22Rv1 (cell line): Measurements from ENCODE around the gene SERPINI1.

Experiments used
- H3K27ac ChIP-seq: fragments of 450-650 bp; 2 replicates; pipeline ENCODE4 v1.5.1; 2017
- ZFX ChIP-seq: fragments of 450-650 bp; IDR thresholded peaks from 2 replicates; pipeline ENCODE4 v1.6.1; 2017; ENCODE audit warnings: antibody characterized with exemption, borderline replicate concordance
- TF ChIP-seq, protein P1 (sequence below): fragments of 450-650 bp; IDR thresholded peaks from 2 replicates; pipeline ENCODE4 v1.5.1; 2017; ENCODE audit warnings: mild to moderate bottlenecking

Gene SERPINI1

DNA sequence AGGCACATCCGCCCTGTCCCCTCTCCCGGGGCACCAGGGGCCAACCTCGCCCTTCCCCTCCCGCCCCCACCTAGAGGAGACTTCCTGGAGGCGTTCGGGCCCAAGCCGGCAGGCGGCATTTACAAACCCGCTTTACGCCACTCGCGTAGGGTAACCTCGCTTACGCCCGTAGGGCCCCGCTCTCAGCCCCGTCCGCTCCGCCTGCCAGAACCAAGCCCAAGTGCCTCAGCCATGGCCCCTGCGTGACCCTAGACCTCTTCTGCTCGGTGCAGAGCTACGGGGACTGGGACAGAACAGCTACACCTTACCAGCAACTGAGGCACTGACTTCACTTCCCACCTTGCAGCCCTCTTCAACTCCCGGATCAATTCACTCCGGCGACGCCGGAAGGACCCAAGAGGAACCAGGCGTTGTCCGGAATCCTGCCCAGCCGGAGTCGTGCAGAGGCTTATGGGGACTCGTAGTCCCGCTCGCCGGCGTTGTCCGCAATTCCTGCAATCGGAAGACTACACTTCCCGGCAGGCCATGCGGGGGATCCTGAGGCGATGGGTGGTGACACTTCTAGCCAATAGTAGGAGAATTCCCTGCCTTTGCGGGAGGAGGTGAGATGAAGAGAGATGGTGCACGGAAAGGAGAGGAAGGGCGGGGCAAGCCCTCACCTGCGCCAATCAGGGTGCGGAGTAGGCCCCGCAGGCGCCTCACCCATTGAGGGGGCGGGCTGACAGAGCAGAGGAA, 856 bp upstream of the SERPINI1 start, which contains the start of gene PDCD10:
Gene PDCD10 (minus strand): TSS at position 395 of the 735 bp plus-strand sequence. CDS start 14,735 bp downstream, outside the sequence.
- no peak for TF ChIP-seq ZFX
- TF ChIP-seq, protein P1, sequence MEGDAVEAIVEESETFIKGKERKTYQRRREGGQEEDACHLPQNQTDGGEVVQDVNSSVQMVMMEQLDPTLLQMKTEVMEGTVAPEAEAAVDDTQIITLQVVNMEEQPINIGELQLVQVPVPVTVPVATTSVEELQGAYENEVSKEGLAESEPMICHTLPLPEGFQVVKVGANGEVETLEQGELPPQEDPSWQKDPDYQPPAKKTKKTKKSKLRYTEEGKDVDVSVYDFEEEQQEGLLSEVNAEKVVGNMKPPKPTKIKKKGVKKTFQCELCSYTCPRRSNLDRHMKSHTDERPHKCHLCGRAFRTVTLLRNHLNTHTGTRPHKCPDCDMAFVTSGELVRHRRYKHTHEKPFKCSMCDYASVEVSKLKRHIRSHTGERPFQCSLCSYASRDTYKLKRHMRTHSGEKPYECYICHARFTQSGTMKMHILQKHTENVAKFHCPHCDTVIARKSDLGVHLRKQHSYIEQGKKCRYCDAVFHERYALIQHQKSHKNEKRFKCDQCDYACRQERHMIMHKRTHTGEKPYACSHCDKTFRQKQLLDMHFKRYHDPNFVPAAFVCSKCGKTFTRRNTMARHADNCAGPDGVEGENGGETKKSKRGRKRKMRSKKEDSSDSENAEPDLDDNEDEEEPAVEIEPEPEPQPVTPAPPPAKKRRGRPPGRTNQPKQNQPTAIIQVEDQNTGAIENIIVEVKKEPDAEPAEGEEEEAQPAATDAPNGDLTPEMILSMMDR = no peak

DNA sequence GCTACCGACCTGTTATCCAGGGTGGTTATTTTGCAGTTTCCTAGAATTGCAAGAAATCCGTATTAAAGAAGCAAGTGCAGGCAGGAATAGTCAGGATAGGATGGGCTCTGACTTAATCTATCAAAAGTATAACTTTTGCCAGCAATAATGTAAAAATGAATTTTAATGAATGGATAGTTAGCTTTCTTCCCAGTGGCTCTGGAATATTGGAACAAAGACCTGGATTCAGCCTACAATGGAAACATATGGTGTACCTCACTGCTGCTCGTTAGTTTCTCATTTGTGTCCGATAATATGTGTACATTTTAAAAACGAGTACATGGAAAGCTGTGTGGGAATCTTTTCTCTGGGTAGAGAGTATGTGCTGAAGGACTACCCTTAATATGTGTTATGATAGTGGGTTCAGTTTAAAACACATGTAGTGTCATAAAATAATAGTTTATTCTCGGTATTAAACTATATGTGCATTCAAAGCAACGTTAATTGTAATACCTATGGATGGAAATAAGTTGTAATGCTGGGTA, 805 bp downstream of the SERPINI1 start:
- H3K27ac ChIP-seq = peak overlapping the region; percentile 88
- TF ChIP-seq ZFX = no peak
- TF ChIP-seq, protein P1 = no peak

More for the DNA sequence above, 856 bp upstream of the SERPINI1 start, which contains the start of gene PDCD10:
- peak within 1 kb of the TSS; percentile 88 for H3K27ac ChIP-seq

DNA sequence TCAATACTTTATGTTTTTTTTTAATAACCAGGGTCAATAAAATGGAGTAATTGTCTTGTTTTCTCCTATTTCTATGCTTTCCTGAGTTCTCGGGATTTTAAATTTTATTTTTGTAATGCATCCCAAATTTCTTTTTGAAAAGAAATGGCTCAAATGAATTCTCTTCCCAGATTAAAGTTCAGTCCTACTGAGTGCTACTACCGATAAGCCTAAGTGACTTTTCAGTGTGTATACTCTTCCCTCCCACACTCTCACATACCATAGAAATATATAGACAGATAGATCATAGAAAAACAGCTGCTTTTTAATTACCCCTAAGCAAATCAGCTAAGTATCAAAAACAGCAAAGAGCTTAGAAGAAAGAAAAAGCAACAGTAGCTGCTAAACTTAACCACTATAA, 1.5 kb downstream of the SERPINI1 start:
- TF ChIP-seq, protein P1 = no peak
- no peak for TF ChIP-seq ZFX
- no peak overlapping the region for H3K27ac ChIP-seq

DNA sequence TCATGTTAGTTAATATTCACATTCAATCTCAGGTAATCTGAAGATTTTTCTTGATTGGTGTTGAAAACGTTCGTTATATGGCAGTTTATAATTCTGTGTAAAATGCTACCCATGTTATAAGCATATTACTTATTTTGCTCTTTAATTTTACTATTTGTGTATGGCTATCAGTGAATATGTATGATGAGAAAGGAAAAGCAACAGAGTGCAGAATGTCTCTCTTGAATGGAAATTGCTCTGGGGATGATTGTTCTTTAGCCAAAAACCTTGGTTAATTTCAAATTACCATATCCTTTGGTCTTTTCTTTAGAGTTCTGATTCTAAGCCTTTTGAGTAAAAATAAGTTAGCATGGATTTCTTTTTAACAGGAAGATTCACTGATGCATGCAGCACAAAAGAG, 2.5 kb downstream of the SERPINI1 start:
- H3K27ac ChIP-seq = no peak overlapping the region
- TF ChIP-seq ZFX = no peak
- TF ChIP-seq, protein P1 = no peak

DNA sequence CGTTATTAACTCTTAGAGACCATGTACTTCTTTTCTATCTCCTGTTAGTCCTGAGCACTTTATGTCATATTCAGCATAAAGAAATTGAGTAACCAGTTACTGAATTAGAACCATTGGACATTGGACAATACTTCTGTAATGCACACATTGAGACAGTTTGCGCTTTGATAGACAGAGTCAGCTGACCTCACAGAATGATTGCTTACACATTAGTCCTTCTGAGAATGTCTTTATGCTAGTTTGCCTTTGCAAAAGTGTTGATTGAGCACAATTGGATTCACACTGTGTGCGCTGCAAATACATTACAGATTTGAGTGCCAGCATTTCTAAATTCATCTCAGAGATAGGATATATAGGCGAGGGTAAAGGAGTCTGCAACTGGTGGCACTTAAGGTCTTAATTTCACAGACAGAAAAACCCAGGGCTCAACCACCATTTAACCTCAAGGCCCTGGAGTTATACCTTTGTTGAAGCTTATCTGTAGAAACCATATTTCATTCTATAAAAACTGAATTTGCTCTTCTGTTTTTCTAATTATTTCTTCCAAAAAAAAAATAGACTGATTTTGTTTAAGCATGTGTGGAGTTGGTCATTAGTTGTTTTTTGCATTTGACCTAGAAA, 3.8 kb downstream of the SERPINI1 start:
- no peak overlapping the region for H3K27ac ChIP-seq
- TF ChIP-seq ZFX = no peak
- TF ChIP-seq, protein P1 = no peak

DNA sequence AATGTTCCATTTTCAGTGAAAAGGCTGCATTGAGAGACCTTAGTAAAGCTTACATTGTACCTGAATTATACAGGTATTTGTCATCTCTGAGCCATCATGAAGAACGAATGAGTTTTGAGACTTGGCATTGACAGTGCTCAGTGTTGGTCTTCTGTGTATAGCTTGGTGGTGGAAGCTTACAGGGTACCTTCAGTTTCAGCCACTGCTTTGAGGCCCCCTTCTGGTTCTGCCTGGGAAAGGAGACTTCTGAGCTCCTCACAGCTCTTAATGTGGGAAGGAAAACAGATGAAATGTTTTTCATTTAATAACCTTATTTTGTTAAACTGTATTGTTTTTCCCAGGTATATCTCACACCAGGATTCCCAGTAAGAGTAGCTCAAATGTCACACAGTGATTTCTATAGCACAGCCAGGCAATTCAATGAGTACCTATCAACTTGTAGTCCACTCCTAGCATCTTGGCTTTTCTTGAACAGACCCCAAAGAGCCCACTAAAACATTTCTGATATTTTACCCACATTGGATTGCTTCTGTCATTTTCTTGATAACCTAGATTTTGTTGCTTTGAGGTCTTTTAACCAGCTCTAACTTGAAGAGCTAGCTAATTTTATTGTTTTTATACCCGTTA, 5.6 kb downstream of the SERPINI1 start:
- TF ChIP-seq ZFX = no peak
- TF ChIP-seq, protein P1 = peak; percentile 30; the same call in 1 of the 2 replicates
- no peak overlapping the region for H3K27ac ChIP-seq
